ENCODE results near the gene IGSF9. TPM values are rescaled to one million over a fixed set of nuclear protein-coding genes. Genes with fewer than 3 reads are reported as not detected.

IGSF9 gene
- total RNA-seq, 1 experiment from 2014 or later = 15.6 TPM

DNA sequence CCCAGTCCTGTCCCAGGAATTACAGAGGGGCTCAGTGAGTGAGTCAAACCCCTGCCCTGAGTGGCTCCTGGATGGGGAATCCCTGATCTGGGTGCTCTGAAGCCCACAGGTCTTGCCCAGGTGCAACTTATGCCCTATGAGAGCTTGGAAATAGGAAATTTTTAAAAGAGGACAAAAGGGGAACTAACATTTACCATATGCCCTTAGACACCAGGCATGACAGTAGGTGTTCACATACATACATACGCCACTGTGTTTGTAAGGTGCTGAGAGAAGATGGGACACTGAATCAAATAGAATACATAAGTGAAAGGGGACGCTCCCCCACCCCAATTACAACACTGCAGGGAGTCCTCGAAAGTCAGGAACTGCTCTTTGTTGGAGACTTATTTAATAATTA, 46.9 kb downstream of the IGSF9 start:
- Histone ChIP-seq H3K4me3 (ENCODE audit: low read length) (no peak overlapping the region), H3F3A (ENCODE audit: low read length, unreplicated experiment) (no peaks in the 10 kb centered on the region), H3K79me2 (ENCODE audit: low read length) (no peaks in the 10 kb centered on the region), H4K20me1 (ENCODE audit: low read length) (no peaks in the 10 kb centered on the region), H3K9me2 (replicated peaks; ENCODE audit: low read length) (no peaks in the 10 kb centered on the region), H3K9me3 (ENCODE audit: low read length) (no peaks in the 10 kb centered on the region), H3K4me2 (ENCODE audit: low read length) (no peak overlapping the region), H3K4me1 (ENCODE audit: insufficient read depth, low read length) (peaks cover 20% of the 10 kb centered on the region), H3K36me3 (ENCODE audit: low read depth, low read length) (no peaks in the 10 kb centered on the region), H3K27me3 (ENCODE audit: low read length) (no peaks in the 10 kb centered on the region), H3K9ac (ENCODE audit: low read length) (no peak overlapping the region), H3K27ac (ENCODE audit: low read length) (no peak overlapping the region), H2AFZ (ENCODE audit: low read length) (no peak overlapping the region)
- ChIA-PET CTCF (no interaction called here), POLR2A (ENCODE audit: unreplicated experiment) (no interaction called here)
- intact Hi-C loops (cut with micrococcal nuclease) = no loop called here
- BruUV-seq (replicated peaks) = no TSS peak
- ATAC-seq = no peak
- TF ChIP-seq EZH2phosphoT487 (IDR thresholded peaks at IDR 0.05; ENCODE audit: borderline replicate concordance, low read length) (no peak), EZH2 (IDR thresholded peaks at IDR 0.05; ENCODE audit: low read length, unreplicated experiment) (no peak)
- TF ChIP-seq, protein P1, sequence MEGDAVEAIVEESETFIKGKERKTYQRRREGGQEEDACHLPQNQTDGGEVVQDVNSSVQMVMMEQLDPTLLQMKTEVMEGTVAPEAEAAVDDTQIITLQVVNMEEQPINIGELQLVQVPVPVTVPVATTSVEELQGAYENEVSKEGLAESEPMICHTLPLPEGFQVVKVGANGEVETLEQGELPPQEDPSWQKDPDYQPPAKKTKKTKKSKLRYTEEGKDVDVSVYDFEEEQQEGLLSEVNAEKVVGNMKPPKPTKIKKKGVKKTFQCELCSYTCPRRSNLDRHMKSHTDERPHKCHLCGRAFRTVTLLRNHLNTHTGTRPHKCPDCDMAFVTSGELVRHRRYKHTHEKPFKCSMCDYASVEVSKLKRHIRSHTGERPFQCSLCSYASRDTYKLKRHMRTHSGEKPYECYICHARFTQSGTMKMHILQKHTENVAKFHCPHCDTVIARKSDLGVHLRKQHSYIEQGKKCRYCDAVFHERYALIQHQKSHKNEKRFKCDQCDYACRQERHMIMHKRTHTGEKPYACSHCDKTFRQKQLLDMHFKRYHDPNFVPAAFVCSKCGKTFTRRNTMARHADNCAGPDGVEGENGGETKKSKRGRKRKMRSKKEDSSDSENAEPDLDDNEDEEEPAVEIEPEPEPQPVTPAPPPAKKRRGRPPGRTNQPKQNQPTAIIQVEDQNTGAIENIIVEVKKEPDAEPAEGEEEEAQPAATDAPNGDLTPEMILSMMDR (conservative IDR thresholded peaks at IDR 0.05; ENCODE audit: low read depth, low read length) = no peak
- DNase-seq = no peak

DNA sequence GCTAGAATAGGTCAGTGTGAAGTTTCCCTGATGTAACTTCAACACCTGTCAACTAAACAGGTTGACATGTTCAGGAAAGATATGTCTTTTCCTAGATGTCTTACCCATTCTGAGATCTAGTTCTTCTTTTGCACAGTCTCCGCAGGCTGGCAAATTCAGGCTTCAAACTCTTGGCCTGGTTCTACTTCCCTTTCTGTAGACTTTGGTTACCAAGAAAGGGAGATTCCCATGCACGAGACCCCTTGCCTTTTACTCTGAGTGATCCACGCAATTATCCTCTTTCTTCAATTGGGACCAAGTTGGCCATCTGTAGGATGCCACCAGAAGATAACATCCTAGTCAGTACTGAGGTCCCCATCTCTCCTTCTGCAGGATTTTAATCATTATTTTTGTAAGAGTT, 47.5 kb downstream of the IGSF9 start:
- DNase-seq = no peak
- ATAC-seq = no peak
- intact Hi-C loops (cut with micrococcal nuclease) = loop anchor here (2.0 kb wide), 1 partner anchor 27 kb away; the partner anchor contains the start of gene TAGLN2
- H3F3A ChIP-seq (ENCODE audit: low read length, unreplicated experiment) = no peaks in the 10 kb centered on the region
- H3K9me3 ChIP-seq (ENCODE audit: low read length) = no peaks in the 10 kb centered on the region
- H3K4me2 ChIP-seq (ENCODE audit: low read length) = no peak overlapping the region
- H3K4me3 ChIP-seq (ENCODE audit: low read length) = no peak overlapping the region
- H4K20me1 ChIP-seq (ENCODE audit: low read length) = no peaks in the 10 kb centered on the region
- no peaks in the 10 kb centered on the region for H3K79me2 ChIP-seq (ENCODE audit: low read length)
- H3K36me3 ChIP-seq (ENCODE audit: low read depth, low read length) = no peaks in the 10 kb centered on the region
- no peak overlapping the region for H3K9ac ChIP-seq (ENCODE audit: low read length)
- H3K4me1 ChIP-seq (ENCODE audit: insufficient read depth, low read length) = peaks cover 20% of the 10 kb centered on the region
- no TSS peak for BruUV-seq (replicated peaks)
- H3K27me3 ChIP-seq (ENCODE audit: low read length) = no peaks in the 10 kb centered on the region
- TF ChIP-seq EZH2 (IDR thresholded peaks at IDR 0.05; ENCODE audit: low read length, unreplicated experiment) = no peak
- TF ChIP-seq, protein P1 (conservative IDR thresholded peaks at IDR 0.05; ENCODE audit: low read depth, low read length) = no peak
- TF ChIP-seq EZH2phosphoT487 (IDR thresholded peaks at IDR 0.05; ENCODE audit: borderline replicate concordance, low read length) = no peak
- POLR2A ChIA-PET (ENCODE audit: unreplicated experiment) = no interaction called here
- H3K9me2 ChIP-seq (replicated peaks; ENCODE audit: low read length) = no peaks in the 10 kb centered on the region
- CTCF ChIA-PET = no interaction called here
- H3K27ac ChIP-seq (ENCODE audit: low read length) = no peak overlapping the region
- H2AFZ ChIP-seq (ENCODE audit: low read length) = no peak overlapping the region

DNA sequence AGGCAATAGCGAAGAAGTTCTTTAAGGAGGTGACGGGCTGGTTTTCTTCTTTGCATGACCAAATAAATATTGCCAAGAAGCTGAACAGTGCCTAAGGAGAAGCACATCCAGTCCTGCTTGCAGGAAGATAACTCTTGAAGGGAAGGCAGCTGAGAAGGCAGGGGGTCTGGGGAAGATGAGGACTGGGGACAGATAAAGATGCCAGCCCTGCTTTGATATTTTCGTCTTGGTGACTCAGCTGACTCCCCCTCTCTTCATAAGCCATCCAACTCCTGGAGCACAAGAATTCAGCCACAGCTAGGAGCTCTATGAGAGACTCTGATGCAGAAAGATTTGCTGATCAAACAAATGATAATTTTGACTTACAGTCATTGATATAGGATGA, 48.9 kb downstream of the IGSF9 start:
- H2AFZ ChIP-seq (ENCODE audit: low read length) = no peak overlapping the region
- no peak overlapping the region for H3K4me2 ChIP-seq (ENCODE audit: low read length)
- TF ChIP-seq, protein P1 (conservative IDR thresholded peaks at IDR 0.05; ENCODE audit: low read depth, low read length) = no peak
- TF ChIP-seq EZH2phosphoT487 (IDR thresholded peaks at IDR 0.05; ENCODE audit: borderline replicate concordance, low read length) (no peak), EZH2 (IDR thresholded peaks at IDR 0.05; ENCODE audit: low read length, unreplicated experiment) (no peak)
- H3K4me3 ChIP-seq (ENCODE audit: low read length) = no peak overlapping the region
- no peak for ATAC-seq
- no TSS peak for BruUV-seq (replicated peaks)
- no peaks in the 10 kb centered on the region for H3K9me2 ChIP-seq (replicated peaks; ENCODE audit: low read length)
- H3K79me2 ChIP-seq (ENCODE audit: low read length) = no peaks in the 10 kb centered on the region
- ChIA-PET CTCF (no interaction called here), POLR2A (ENCODE audit: unreplicated experiment) (interaction anchor here (0.6 kb wide), 1 partner anchor 11 kb away, joined by 3 read pairs; no protein-coding TSS in a partner anchor)
- H3F3A ChIP-seq (ENCODE audit: low read length, unreplicated experiment) = no peaks in the 10 kb centered on the region
- peaks cover 20% of the 10 kb centered on the region for H3K4me1 ChIP-seq (ENCODE audit: insufficient read depth, low read length)
- no peak overlapping the region for H3K27ac ChIP-seq (ENCODE audit: low read length)
- no peaks in the 10 kb centered on the region for H3K9me3 ChIP-seq (ENCODE audit: low read length)
- no peak overlapping the region for H3K9ac ChIP-seq (ENCODE audit: low read length)
- H3K36me3 ChIP-seq (ENCODE audit: low read depth, low read length) = no peaks in the 10 kb centered on the region
- intact Hi-C loops (cut with micrococcal nuclease) = loop anchor here (2.0 kb wide), 1 partner anchor 28 kb away; the partner anchor contains the start of gene TAGLN2
- H4K20me1 ChIP-seq (ENCODE audit: low read length) = no peaks in the 10 kb centered on the region
- H3K27me3 ChIP-seq (ENCODE audit: low read length) = no peaks in the 10 kb centered on the region
- no peak for DNase-seq

All from PC-3 (cell line).